Naive thymus-derived CD8-positive, alpha-beta T cell (primary cell): Measurements from ENCODE around the gene SOWAHA. TPM values are rescaled to one million over a fixed set of nuclear protein-coding genes. Genes with fewer than 3 reads are reported as not detected.

Source experiments
- ATAC-seq, 2 donors: fragments of 150-1000 bp; cut with Tn5 transposase in 1 of 2; sonication (Bioruptor Pico), chemical (Tn5 transposase) in 1 of 2; 1 replicate in 1 of 2; 2 replicates in 1 of 2; pipeline ENCODE4 v1.10.0; 2021; ENCODE audit warnings: mild to moderate bottlenecking in 2 of 2, moderate library complexity in 2 of 2
- POLR2A ChIA-PET: fragments of 350-600 bp; sonication (Branson Sonifier 250); formaldehyde crosslinking; loops from one replicate; lab custom pipeline; 2021; ENCODE audit warnings: antibody characterized with exemption; lab: Charles Lee
- DNase-seq, 10 donors: peaks; one replicate each; pipeline versions ENCODE4 v3.0.0 to v3.0.0-alpha.2; 2020 to 2022
- H3K27ac Mint-ChIP-seq, 10 donors: one replicate each; pipeline ENCODE4 v1.8.0; 2020 to 2022; ENCODE audit warnings: mild to moderate bottlenecking in 10 of 10, mixed read lengths in 10 of 10, moderate library complexity in 4 of 10, inconsistent platforms in 1 of 10
- H3K27me3 Mint-ChIP-seq, 5 donors: one replicate each; pipeline ENCODE4 v1.8.0; 2021 to 2022; ENCODE audit warnings: mixed read lengths in 5 of 5
- H3K36me3 Mint-ChIP-seq, 3 donors: one replicate each; pipeline ENCODE4 v1.8.0; 2020 to 2022; ENCODE audit warnings: mixed read lengths in 3 of 3, mild to moderate bottlenecking in 2 of 3, inconsistent platforms in 1 of 3
- H3K4me1 Mint-ChIP-seq, 4 donors: one replicate each; pipeline ENCODE4 v1.8.0; 2021 to 2022; ENCODE audit warnings: mixed read lengths in 4 of 4
- H3K4me3 Mint-ChIP-seq, 10 donors: one replicate each; pipeline ENCODE4 v1.8.0; 2020 to 2022; ENCODE audit warnings: mild to moderate bottlenecking in 10 of 10, mixed read lengths in 10 of 10, moderate library complexity in 6 of 10, inconsistent platforms in 1 of 10
- H3K9me3 Mint-ChIP-seq, 9 donors: one replicate each; pipeline ENCODE4 v1.8.0; 2020 to 2022; ENCODE audit warnings: mixed read lengths in 9 of 9, mild to moderate bottlenecking in 3 of 9, inconsistent platforms in 1 of 9, moderate library complexity in 1 of 9
- polyA plus RNA-seq, 3 donors: library from polyadenylated mRNA; unstranded; fragments of 300-500 nt; fragmentation: Illumina TruSeq; gene quantifications; one replicate each; pipeline ENCODE4 v1.2.3, GENCODE V29; 2021
- total RNA-seq, 8 experiments: library from RNA in 2 of 8; stranded (reverse) in 2 of 8; gene quantifications; one replicate each; pipeline ENCODE4 v1.2.3 and lab custom pipeline; 2021 to 2026

Gene SOWAHA
- total and polyA plus RNA-seq, 5 experiments from 2014 or later: not detected

DNA sequence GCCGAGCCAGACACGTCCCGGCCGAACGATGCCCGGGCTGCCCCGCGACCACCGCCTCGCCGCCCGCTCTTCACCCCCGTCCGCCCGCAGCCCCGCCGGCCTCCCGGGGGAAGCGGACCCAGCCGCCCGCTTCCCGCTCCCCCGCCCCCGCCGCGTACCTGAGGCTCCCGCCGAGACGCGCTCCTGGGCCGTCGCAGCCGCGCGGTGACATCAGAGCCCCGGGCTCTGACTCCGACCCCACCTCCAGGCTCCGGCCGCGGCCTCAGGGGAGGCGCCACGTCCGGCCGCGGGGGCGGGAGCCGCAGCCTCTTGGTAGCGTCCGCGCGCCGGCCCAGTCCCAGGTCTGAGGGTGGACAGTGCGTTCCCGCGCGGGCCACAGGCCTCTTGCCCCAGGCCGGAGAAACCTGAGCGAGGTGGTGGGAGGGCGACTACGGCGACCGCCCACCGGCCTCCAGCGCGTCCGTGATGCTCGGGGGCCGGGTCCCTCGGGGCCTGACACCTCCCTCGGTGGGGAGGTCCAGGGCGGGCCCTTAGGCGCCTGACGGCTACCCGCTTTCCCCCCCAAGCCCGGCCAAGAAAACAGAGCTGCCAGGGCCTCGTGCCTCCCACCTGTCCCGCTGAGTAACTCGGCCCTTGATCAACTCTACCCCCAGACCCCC, 17.5 kb downstream of the SOWAHA start, which contains the start of gene SHROOM1:
TSS of gene SHROOM1 (minus strand) at position 212 of the 659 bp plus-strand sequence. CDS start 4,507 bp downstream, outside the sequence.
- POLR2A ChIA-PET: no interaction called here
- peak; percentile 25 to 33 for ATAC-seq
- DNase-seq: peak in 1 of 10 donors; percentile 19
- Mint-ChIP-seq H3K4me3 (peak within 1 kb of the TSS; percentile 79 to 91 (median 88)), H3K9me3 (no peaks in the 10 kb centered on the region), H3K27ac (peak within 1 kb of the TSS in 4 of 10 donors; percentile 43 to 73 (median 70)), H3K36me3 (no peaks in the 10 kb centered on the region), H3K27me3 (peaks cover 24 to 64% (median 36%) of the 10 kb centered on the region in 5 donors), H3K4me1 (peaks cover 5 to 22% (median 13%) of the 10 kb centered on the region in 4 donors)

DNA sequence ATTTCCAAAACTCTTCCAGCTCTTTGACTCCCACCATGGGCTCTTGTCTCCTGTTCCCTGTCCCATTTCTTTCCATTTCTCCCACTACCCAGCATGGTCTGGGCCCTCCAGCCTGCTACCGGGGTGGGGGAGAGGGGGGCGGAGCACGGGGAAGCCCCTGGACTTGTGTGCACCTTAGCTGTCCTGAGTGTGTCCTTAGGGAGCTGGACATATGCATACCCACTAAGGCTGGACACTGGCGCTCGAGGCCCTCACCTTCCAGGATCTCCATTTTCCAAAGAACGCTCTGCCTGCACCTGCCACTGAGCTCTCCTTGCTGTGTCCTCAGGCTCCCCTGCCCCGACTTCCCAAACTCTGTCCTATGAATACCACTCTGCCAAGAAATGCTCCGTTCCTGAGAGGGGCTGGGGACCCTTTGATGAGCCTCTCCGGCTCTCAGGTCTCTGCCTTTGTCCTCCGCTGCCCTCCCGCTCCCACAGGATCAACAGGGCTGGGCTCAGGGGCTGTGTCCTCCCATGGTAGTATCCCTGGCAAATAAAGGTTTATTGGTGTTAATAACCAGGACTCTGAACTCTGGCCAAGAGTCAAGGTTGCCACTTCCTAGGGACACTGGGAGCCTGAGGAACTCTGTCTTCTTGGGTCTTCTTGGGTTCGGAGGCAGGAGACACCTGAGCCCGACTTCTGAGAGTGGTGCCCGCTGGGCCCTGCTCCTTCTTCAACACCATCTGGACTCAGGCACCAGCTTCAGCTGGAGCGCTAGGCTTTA, 18.2 kb downstream of the SOWAHA start:
- POLR2A ChIA-PET: no interaction called here
- DNase-seq (no peak), ATAC-seq (no peak)
- no peaks in the 10 kb centered on the region for H3K9me3 Mint-ChIP-seq
- peaks cover 5 to 22% (median 12%) of the 10 kb centered on the region in 4 donors for H3K4me1 Mint-ChIP-seq
- H3K27ac Mint-ChIP-seq: no peak overlapping the region
- H3K36me3 Mint-ChIP-seq: no peaks in the 10 kb centered on the region
- H3K27me3 Mint-ChIP-seq: peaks cover 24 to 59% (median 35%) of the 10 kb centered on the region in 5 donors
- peak overlapping the region; percentile 70 to 89 (median 80) for H3K4me3 Mint-ChIP-seq

DNA sequence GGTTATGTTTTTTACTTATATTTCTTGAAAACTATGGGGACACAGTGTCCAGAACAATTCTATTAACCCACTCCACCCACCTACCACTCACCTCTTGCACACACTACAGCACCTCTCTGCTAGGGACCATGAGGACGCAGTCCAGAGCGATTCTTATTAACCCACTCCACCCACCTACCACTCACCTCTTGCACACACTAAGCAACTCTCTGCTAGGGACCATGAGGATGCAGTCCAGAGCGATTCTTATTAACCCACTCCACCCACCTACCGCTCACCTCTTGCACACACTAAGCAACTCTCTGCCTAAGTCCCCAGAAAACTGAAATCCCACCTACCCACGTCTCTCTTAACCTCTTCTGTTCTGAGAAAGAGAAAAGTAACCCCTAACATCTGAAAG, 19.5 kb downstream of the SOWAHA start:
- Mint-ChIP-seq H3K36me3 (no peaks in the 10 kb centered on the region), H3K4me1 (peaks cover 5 to 18% (median 10%) of the 10 kb centered on the region in 4 donors), H3K27me3 (peaks cover 15 to 45% (median 21%) of the 10 kb centered on the region in 5 donors), H3K9me3 (no peaks in the 10 kb centered on the region), H3K4me3 (peak overlapping the region in 7 of 10 donors; percentile 9 to 69 (median 30)), H3K27ac (peak overlapping the region in 1 of 10 donors; percentile 18)
- DNase-seq (no peak), ATAC-seq (no peak)
- POLR2A ChIA-PET: interaction anchor here (0.7 kb wide), 1 partner anchor 26 kb away, joined by 4 read pairs; no protein-coding TSS in a partner anchor

DNA sequence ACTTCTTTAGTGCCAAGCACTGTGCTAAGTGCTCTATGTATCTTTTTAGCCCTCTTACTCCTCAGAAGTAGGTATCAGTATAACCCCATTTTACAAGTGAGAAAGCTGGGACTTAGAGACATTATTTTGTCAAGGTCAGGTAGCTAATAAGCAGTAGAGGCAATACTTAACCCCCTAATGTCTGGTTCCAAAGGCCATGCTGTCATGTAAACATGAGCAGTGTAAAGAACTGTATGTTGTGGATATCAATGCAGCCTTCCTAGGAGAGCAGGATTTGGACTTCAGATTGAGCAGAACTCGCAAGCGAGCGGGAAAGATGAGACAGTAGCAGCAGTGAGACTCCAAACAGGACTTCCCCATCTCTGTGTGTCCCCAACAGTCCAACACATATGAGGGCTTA, 21.0 kb downstream of the SOWAHA start:
- Mint-ChIP-seq H3K4me3 (no peak overlapping the region), H3K4me1 (peaks cover 5 to 18% (median 11%) of the 10 kb centered on the region in 4 donors), H3K27ac (no peak overlapping the region), H3K36me3 (no peaks in the 10 kb centered on the region), H3K27me3 (peaks cover 12 to 32% (median 12%) of the 10 kb centered on the region in 5 donors), H3K9me3 (no peaks in the 10 kb centered on the region)
- ATAC-seq (no peak), DNase-seq (no peak)
- POLR2A ChIA-PET: interaction anchor here (0.6 kb wide), 1 partner anchor 14 kb away, joined by 3 read pairs; no protein-coding TSS in a partner anchor

DNA sequence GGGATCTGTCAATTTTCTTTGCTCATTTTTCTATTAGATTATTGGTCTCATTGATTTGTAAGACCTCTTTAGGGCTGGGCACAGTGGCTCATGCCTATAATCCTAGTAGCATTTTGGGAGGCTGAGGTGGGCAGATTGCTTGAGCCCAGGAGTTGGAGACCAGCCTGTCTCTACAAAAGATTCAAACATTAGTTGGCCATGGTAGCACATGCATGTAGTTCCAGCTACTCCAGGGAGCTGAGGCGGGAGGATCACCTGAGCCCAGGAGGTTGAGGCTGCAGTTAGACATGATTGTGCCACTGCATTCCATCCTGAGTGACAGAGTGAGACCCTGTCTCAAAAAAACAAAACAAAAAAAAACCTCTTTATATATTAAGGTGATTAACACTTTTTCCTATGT, 23.8 kb downstream of the SOWAHA start:
- Mint-ChIP-seq H3K4me3 (no peak overlapping the region), H3K27ac (no peak overlapping the region), H3K36me3 (no peaks in the 10 kb centered on the region), H3K9me3 (no peaks in the 10 kb centered on the region), H3K27me3 (peaks cover 0 to 10% (median 4%) of the 10 kb centered on the region in 5 donors), H3K4me1 (peaks cover 0 to 4% (median 0%) of the 10 kb centered on the region in 4 donors)
- no peak for DNase-seq
- POLR2A ChIA-PET: no interaction called here
- no peak for ATAC-seq

DNA sequence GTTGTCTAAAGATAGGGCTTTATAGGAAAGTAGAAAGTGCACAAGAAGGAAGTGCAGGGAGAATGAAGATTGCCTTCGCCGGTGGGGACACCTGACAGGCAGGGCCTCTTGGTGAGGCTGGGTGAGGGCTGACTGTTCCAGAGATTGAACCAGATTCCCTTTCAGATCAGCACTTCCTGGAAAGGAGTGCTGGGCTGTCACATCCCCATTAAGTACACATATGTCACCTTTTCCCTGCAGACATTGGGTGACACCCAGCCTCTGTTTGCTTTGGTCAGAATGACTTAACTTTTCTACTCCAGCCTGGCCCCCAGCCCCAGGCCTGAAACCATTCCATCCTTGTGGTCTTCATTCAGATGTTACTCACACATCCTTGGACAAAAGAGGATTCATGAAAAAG, 24.8 kb downstream of the SOWAHA start:
- no peaks in the 10 kb centered on the region for H3K9me3 Mint-ChIP-seq
- H3K4me3 Mint-ChIP-seq: no peak overlapping the region
- POLR2A ChIA-PET: no interaction called here
- no peak overlapping the region for H3K27ac Mint-ChIP-seq
- peaks cover 0 to 10% (median under 1%) of the 10 kb centered on the region in 5 donors for H3K27me3 Mint-ChIP-seq
- DNase-seq (no peak), ATAC-seq (no peak)
- H3K36me3 Mint-ChIP-seq: no peaks in the 10 kb centered on the region
- peaks cover 0 to 4% (median 0%) of the 10 kb centered on the region in 4 donors for H3K4me1 Mint-ChIP-seq

DNA sequence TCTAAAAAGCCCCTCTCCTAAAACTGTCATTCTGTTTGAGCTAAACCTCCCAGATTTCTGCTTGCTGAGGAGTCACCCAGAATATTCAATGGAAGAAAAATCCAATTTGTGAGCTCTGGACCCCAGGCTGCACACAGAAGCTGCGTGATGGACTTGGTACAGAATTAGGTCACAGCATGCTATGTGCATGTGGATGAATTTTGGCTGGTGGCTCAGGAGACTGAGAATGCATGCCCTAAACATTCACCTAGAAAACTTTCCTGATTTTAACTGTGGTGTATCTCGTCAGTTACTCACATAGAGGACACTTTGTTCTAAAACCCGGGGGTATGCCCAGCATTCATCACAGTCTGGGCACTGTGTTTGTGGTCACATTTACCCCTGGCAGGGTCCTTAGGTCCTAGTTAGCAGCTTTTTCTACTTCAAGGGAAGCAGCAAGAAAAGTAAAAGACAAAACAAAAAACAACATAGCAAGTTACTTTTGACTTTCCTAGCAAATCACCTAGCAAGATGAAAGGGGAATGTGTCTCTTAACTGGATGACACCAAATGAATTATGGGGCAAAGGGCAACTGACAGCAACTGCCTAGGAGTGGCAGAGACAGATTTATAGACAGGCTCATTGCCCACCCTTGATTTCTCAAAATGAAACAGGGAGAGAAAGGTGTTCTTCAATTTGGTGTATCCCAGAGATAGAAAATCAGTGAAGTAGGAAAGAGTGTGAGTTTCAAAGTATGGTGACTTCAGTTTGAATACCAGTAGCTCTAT, 25.6 kb downstream of the SOWAHA start:
- POLR2A ChIA-PET: no interaction called here
- H3K36me3 Mint-ChIP-seq: no peaks in the 10 kb centered on the region
- H3K27ac Mint-ChIP-seq: no peak overlapping the region
- ATAC-seq (no peak), DNase-seq (no peak)
- H3K4me1 Mint-ChIP-seq: peaks cover 0 to 4% (median 0%) of the 10 kb centered on the region in 4 donors
- no peak overlapping the region for H3K4me3 Mint-ChIP-seq
- H3K27me3 Mint-ChIP-seq: peaks cover 0 to 7% (median 0%) of the 10 kb centered on the region in 5 donors
- H3K9me3 Mint-ChIP-seq: no peaks in the 10 kb centered on the region

DNA sequence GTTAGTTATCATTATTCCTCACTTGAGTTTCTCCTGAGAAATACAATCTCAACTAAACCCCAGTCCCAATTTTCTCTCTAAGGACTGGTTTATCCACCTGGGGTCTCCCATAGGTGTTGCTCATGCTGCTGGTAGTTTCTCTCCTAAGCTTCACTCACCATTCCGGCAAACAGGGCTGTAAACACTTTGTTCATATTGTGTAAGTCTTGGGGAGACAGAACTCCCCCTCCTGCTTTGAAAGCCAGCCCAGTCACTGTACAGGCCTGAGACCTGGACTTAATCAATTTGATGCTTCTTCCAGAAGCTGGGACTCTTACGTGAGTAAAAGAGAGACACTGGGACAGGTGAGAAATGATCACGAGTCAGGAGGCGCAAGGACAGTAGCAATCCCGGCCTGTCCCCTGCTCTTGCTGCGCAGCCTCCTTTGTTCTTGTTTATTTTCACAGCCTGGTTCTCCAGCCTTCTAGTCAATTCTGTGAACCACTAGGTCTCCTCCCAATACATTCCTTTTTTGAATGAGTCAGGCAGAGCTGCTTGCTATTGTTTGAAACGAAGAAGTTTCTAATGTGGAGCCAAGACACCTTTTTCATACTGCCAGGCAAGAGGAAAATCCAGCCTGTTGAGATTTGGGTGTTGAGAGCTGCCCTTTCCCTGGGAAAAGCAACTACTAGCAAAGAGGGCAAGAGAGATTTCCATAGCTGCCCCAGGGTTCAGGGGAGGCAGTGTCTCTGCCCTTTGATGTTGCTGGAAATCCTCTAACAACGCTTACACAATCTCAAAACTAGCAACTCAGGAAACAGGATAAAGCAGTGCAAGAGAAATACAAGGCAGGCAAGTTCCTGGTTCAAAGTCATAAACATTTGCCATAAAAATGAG, 26.6 kb downstream of the SOWAHA start:
- no peaks in the 10 kb centered on the region for H3K36me3 Mint-ChIP-seq
- H3K4me1 Mint-ChIP-seq: peaks cover 0 to 4% (median 0%) of the 10 kb centered on the region in 4 donors
- H3K27ac Mint-ChIP-seq: no peak overlapping the region
- no peaks in the 10 kb centered on the region for H3K9me3 Mint-ChIP-seq
- ATAC-seq (no peak), DNase-seq (no peak)
- H3K4me3 Mint-ChIP-seq: no peak overlapping the region
- H3K27me3 Mint-ChIP-seq: peaks cover 0 to 2% (median 0%) of the 10 kb centered on the region in 5 donors
- POLR2A ChIA-PET: no interaction called here

DNA sequence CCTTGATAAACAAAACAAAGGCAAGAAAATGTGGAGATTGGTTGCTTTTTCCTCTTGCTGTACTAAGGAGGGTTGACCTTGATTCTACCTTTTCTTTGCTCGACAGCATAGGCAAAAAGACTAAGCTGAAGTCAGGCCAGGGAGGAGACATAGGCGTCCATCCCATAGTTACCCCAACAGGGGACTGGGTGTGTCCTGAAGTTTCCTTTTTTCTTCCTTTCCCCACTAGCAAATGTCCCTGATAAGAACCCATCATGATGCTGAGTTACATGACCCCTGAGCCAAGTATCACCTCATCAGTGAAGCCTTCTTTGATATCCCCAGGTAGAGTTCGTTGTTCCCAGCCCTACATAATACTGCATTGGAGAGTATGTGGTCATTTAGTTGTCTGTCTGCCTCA, 27.2 kb downstream of the SOWAHA start:
- Mint-ChIP-seq H3K27ac (no peak overlapping the region), H3K9me3 (no peaks in the 10 kb centered on the region), H3K36me3 (no peaks in the 10 kb centered on the region), H3K4me3 (no peak overlapping the region), H3K4me1 (peaks cover 0 to 4% (median 0%) of the 10 kb centered on the region in 4 donors), H3K27me3 (peaks cover 0 to 2% (median 0%) of the 10 kb centered on the region in 5 donors)
- ATAC-seq (no peak), DNase-seq (no peak)
- POLR2A ChIA-PET: no interaction called here

DNA sequence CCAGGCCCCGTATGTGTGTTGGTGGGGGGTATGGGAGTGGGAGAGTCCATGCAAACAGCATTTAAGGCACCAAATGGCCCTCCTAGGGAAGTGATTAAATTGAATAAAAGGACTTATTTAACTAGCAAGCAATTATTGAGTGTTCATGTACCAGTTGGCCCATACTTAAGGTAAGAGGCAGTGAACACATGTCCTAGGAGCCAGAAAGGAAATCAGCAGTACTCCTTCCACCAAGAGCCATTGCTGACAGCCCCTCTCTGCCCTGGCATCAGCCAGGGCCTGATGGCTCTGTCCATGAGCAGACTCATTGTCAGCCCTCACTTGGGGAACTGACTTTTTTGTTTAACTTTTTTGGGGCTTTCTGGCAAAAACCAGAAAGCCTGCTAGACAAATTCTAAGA, 27.8 kb downstream of the SOWAHA start:
- Mint-ChIP-seq H3K9me3 (no peaks in the 10 kb centered on the region), H3K4me1 (peaks cover 0 to 4% (median 0%) of the 10 kb centered on the region in 4 donors), H3K27me3 (peaks cover 0 to 3% (median 0%) of the 10 kb centered on the region in 5 donors), H3K36me3 (no peaks in the 10 kb centered on the region), H3K27ac (no peak overlapping the region), H3K4me3 (no peak overlapping the region)
- POLR2A ChIA-PET: no interaction called here
- ATAC-seq: no peak
- no peak for DNase-seq

DNA sequence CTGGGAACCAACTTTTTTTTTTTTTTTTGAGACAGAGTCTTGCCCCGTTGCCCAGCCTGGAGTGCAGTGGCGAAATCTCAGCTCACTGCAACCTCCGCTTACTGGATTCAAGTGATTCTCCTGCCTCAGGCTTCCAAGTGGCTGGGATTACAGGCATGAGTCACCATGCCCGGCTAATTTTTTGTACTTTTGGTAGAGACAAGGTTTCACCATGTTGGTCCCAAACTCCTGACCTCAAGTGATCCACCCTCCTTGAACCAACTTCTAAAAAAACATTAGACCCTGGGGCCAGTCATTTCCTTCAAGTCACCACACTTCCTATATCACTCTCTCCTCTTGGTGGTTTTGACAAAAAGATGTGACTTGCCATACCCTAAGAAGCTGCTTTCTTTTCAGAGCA, 28.2 kb downstream of the SOWAHA start:
- Mint-ChIP-seq H3K27ac (no peak overlapping the region), H3K9me3 (no peaks in the 10 kb centered on the region), H3K36me3 (no peaks in the 10 kb centered on the region), H3K27me3 (peaks cover 0 to 3% (median 0%) of the 10 kb centered on the region in 5 donors), H3K4me3 (no peak overlapping the region), H3K4me1 (peaks cover 0 to 4% (median 0%) of the 10 kb centered on the region in 4 donors)
- no peak for DNase-seq
- ATAC-seq: no peak
- POLR2A ChIA-PET: no interaction called here

DNA sequence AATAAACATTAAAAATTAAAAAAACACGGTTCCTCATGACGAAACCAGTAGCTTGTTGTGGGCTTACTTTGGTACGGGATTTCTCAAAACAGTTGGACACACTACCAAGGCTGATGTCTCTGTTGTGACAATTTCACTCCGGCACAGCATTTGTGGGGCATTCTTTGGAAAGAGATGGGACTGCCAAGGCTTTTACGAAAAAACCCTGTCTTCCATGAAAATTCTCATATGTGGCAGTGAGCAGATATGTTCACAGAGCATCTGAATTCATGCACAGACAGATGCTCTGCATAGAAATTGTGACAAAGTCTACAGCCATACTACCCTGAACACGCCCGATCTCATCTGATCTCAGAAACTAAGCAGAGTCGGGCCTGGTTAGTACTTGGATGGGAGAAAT, 35.2 kb downstream of the SOWAHA start:
- DNase-seq (no peak), ATAC-seq (no peak)
- H3K27me3 Mint-ChIP-seq: peaks cover 0 to 9% (median 4%) of the 10 kb centered on the region in 5 donors
- H3K4me1 Mint-ChIP-seq: no peaks in the 10 kb centered on the region
- H3K9me3 Mint-ChIP-seq: no peaks in the 10 kb centered on the region
- no peak overlapping the region for H3K4me3 Mint-ChIP-seq
- no peaks in the 10 kb centered on the region for H3K36me3 Mint-ChIP-seq
- H3K27ac Mint-ChIP-seq: no peak overlapping the region
- POLR2A ChIA-PET: no interaction called here
